GM19328 (cell line): ENCODE data around the gene PDE9A.

ENCODE experiments used
- ATAC-seq: cut with Tn5 transposase; IDR thresholded peaks from one replicate; pipeline ENCODE4 v1.9.1; 2021; ENCODE audit warnings: mild to moderate bottlenecking, moderate library complexity; ENCODE audit not compliant: unreplicated experiment

The PDE9A gene

GRCh38 chr21:42753804-42754203 lies 100.4 kb downstream of the PDE9A start:
- ATAC-seq: no peak

- no peak for ATAC-seq
Measured at GRCh38 chr21:42754270-42754933, 101.0 kb downstream of the PDE9A start.

GRCh38 chr21:42755031-42755665 lies 101.7 kb downstream of the PDE9A start:
- no peak for ATAC-seq

- no peak for ATAC-seq
Measured at GRCh38 chr21:42755766-42756579, 102.6 kb downstream of the PDE9A start.

- ATAC-seq: no peak
Measured at GRCh38 chr21:42756580-42757250, 103.3 kb downstream of the PDE9A start.

- no peak for ATAC-seq
Measured at GRCh38 chr21:42757422-42757821, 104.0 kb downstream of the PDE9A start.

- no peak for ATAC-seq
Measured at GRCh38 chr21:42757826-42758655, 104.6 kb downstream of the PDE9A start.

GRCh38 chr21:42758721-42759593 lies 105.5 kb downstream of the PDE9A start:
- no peak for ATAC-seq

- no peak for ATAC-seq
Measured at GRCh38 chr21:42759594-42759927, 106.1 kb downstream of the PDE9A start.

- no peak for ATAC-seq
Measured at GRCh38 chr21:42760361-42760950, 107.0 kb downstream of the PDE9A start.

GRCh38 chr21:42760951-42761751 lies 107.7 kb downstream of the PDE9A start:
- no peak for ATAC-seq

- no peak for ATAC-seq
Measured at GRCh38 chr21:42761776-42762335, 108.4 kb downstream of the PDE9A start.

- no peak for ATAC-seq
Measured at GRCh38 chr21:42763581-42764442, 110.4 kb downstream of the PDE9A start.

GRCh38 chr21:42764443-42764760 lies 111.0 kb downstream of the PDE9A start:
- no peak for ATAC-seq

GRCh38 chr21:42764883-42765282 lies 111.5 kb downstream of the PDE9A start:
- no peak for ATAC-seq

GRCh38 chr21:42765656-42766055 lies 112.2 kb downstream of the PDE9A start:
- no peak for ATAC-seq
